Activated naive CD8-positive, alpha-beta T cell treated with anti-CD3 and anti-CD28 coated beads, Interleukin-2, amount 50 U/mL, for 16 hours (primary cell): ENCODE data around the gene NIFK.
"Not testable (repeated sequence)": the region's sequence is repeated elsewhere in the genome, so short reads cannot be mapped to it uniquely, and the experiment has no call there.

Source experiments
- DNase-seq: peaks from one replicate; pipeline ENCODE4 v3.0.0-alpha.2; 2020; ENCODE audit warnings: low read depth, low spot score

The NIFK gene

DNA sequence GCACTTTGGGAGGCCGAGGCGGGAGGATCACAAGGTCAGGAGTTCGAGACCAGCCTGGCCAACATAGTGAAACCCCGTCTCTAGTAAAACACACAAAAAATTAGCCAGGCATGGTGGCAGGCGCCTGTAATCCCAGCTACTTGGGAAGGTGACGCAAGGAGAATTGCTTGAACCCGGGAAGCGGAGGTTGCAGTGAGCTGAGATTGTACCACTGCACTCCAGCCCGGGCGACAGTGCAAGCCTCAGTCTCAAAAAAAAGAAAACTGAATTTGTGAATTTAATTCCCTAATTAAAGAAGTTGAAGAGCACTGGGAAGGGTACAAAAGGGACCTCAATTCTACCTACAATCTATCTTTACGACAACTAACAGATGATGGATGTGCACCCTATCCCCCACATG is 2.1 kb downstream of the NIFK start:
- not testable (repeated sequence) for DNase-seq

DNA sequence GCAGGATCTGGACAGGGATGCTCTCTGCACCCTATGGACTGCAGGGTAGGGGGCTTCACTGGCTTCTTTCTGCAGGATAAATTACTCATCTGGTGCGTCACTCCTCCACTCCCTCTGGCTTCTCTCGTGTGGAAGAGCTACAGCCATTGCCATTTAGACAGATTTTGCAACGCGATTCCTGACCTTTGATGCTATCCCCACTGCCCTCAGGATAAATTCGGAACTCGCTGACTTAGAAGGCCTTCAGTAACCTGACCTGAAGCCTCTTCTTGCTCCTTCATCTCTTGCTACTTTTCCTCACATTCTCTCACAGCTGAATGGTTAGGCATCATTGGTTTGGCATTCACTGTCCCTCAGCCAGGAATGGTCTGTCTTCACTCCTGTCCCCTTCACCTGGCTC is 5.3 kb downstream of the NIFK start:
- no peak for DNase-seq

DNA sequence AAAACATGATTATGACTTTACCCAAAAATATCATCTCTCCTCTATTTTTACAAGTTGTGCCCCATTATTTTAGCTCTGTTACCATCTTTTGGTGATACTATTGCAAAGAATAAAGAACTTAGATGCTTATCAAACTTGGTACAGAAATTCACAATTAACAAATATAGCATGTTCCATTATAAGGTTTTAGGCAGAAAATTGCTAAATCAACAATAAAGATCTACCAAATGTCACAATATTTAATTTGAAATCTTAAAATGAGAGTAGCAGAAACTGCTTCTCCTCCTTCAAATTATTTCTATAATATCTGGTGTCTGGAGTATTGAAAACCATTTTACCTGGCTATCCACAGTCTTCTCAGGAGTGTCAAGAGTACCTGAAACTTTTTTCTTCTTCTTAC is 8.7 kb downstream of the NIFK start:
- no peak for DNase-seq

DNA sequence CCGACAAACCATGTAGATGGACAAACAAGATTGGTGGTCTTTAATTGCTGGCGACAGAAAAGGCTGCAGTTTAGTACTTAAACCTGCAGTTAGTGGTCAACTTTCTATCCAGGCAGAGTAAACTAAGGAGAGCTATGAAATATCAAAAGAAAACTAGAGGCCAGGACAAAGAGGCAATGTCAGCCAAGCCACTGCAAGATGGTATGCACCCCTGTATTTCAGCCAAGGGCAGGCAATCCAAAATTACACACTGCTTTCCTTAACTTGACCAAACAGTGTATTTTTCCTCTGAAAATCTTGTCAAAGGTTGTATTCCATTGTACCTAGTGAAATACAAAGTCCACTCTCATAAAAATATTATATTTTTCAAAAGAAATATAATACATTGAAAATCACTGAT is 9.3 kb downstream of the NIFK start:
- DNase-seq, result no peak

DNA sequence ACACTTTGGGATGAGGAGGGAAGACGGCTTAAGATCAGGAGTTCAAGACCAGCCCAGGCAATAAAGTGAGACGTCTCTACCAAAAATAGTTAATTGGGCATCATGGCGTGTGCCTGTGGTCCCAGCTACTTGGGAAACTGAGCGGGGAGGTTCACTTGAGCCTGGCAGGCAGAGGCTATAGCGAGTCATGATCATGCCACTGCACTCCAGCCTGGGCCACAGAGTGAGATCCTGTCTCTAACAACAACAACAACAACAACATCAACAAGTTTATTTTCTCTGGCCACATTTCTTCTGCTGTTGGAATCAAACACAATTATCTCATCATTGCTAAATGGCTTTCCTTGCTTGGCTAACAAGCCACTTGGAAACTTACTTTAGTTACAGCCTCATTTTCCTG is 13.4 kb downstream of the NIFK start:
- DNase-seq, result no peak

DNA sequence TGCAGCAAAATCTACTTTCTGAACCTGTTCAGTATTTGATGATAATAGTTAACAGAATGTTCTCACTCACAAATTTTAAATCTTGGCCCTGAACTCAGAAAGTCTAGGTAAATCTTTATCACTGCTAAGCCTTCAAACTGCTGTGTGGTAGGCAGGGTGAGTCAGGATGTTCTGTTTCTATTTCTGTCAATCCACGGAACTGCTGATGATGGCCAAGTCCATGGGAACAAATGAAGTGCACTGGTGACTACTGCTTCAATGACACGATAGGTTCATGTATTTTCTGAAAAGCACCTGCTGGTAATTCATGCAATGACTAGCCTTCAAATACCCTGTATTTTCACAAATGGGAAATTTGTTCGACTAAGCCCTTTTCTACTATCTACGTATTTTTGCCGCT is 14.2 kb downstream of the NIFK start:
- no peak for DNase-seq

DNA sequence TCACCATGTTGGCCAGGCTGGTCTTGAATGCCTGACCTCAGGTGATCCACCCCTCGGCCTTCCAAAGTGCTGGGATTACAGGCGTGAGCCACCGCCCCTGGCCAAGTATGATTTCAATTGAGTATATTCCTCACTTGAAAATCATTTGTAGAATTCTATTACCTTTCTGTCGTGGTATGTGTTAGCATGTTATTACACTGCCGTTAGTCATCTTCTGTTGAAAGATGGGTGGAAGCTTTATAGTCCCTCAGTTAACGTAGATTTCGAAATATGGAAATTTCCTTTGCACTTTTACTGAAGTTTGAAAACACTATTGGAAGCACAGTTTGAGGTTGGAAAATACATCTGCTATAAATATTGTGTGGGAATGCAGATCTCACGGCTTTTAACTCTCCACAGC is 14.7 kb downstream of the NIFK start:
- DNase-seq, result no peak

DNA sequence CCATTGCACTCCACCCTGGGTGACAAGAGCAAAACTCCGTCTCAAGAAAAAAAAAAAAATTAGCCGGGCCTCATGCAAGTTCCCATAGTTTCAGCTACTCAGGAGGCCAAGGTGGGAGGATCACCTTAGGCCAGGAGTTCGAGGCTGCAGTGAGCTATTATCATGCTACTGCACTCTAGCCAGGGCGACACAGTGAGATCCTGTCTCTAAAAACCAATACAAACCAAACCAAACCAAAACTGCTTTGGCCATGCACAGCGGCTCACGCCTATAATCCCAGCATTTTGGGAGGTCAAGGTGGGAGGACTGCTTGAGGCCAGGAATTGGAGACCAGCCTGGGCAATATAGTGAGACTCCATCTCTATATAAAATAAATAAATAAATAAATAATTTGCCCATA is 19.1 kb downstream of the NIFK start:
- no peak for DNase-seq

DNA sequence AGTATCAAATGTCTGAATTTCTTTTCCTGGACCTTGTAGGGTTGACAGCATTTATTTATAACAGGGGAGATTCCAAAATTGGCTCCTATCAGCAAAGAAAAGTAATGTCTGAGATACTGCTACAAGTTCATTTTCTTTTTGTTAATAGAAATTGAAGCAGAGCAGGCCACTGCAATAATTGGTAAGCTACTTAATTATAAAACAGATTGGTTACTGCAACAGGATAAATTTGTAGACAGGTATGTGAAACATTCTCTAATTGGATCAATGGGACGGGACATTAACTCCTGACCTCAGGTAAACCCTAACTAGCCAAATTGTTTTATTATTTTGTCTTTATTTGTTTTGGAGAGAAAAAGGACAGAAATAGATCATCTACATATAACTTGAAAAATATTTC is 20.5 kb downstream of the NIFK start:
- DNase-seq, result no peak

DNA sequence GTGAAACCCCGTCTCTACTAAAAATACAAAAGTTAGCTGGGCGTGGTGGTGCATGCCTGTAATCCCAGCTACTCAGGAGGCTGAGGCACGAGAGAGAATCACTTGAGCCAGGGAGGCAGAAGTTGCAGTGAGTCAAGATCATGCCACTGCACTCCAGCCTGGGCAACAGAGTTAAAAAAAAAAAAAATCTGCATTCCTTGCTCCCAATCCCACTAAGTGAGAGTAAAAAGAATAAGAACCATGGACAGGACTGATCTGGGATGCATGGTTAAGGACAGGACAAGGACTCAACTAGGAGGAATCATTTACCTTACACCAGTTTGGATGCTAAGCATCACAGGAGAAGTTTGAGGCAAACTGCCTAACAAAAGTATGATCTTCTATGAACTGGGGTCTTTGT is 25.2 kb downstream of the NIFK start:
- not testable (repeated sequence) for DNase-seq

DNA sequence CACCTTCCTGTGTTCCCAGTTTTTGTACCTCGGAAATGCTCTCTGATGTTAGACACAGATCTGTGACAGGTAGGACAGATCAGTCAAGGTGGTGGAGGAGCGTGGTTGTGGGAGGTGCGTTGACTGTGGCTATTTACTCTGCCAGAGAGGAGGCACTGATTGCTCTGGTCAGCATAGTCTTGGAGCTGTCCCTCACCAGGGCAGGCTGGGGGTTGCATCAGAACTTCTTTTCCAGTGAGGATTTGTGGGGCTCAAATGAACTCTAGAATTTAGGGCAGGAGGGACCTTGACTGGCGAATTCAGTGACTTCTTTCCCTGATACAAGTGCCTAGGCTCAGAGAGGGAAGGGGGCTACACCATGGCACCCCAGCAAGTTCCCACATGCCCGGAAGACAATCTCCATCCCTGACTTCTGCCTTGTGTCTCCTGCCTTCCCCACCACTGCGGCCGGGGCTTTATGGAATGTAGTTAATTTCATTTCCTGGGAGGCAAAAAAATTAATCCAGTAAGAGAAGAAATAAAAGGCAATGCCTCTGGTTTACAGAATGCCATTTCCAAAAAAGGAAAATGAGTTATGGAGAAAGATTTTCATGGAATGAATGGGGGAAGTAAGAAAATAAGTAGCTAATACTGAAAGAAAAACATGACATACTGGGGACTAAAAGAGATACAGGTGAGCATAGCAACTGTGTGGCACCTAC is 26.1 kb downstream of the NIFK start:
- DNase-seq, result no peak

DNA sequence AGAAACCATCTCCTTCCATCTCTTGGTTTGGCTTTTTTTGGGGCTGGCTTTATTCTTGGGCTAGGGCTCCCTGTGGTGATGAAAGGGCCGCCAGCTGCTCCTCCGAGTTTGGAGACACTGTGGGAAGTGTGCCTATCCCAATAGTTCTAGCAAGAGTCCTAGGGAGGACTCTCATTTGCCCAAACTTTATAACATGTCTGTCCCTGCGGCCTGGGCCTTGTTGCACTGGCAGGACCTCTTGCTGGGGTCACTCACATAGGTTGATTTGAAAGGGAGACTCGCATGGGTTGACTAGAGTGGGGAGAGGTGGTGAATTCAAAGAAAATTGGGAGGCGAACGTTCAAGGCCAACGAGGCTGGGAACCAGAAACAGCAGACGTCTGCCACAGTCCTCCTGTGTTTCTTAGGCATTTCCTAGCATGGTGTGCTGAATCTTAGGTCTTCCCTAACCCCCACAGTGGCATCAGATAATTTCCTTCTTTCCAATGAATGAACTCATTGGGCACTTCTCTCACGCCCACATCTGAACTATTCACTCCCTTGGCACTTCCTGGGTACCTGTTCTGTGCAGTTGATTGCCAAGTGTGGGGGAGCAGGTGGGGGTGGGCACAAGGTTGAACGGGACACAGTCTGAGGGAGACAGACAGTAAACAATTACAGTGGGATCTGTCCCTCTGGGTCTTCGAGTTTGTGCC is 26.8 kb downstream of the NIFK start:
- DNase-seq, result no peak

DNA sequence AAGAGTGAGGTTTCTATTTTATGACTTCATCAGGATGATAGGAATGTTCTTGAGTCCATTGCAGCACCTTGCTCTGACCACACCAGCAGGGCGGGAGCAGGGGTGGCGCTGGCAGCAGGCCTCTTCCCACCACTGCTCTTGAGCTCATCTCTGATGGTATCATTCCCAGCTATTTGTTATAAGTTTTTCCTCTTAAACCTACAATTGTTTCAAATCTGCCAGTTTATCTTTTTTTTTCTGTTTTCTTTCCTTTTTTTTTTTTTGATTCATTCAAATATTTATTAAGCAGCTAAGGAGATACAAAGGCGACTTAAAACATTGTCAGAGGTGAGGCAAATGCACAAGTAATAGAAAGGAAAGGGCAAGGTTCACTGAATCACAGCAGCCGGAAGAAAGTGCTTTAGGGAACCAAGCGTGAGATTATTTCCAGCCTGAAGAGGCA is 28.7 kb downstream of the NIFK start:
- DNase-seq, result no peak

DNA sequence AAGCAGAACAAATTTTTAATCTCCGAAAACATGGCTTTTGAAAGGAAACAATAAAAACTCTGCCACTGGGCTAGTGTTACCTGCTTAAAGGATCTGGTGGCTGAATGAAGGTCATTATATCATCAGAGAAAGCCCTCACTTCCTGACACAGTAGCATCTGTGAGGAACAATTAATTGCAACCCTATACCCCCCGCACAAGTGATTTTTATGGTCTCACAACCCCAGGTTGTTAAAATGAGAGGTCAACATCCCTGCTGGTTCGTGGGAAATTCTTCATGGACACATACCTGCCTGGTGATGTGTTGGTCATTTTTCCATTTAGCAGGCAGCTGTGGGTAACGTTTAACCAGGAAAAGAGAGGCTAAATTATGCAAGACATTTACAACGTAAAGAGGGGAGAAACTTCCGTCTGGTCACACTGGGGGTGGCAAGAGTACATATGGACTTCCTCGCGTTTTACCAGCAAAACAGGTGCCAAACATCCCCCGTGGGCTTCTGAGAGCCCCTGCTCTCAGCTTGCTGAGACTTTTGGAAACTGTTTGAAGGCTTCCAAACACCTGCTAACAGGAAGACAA is 29.2 kb downstream of the NIFK start:
- no peak for DNase-seq

DNA sequence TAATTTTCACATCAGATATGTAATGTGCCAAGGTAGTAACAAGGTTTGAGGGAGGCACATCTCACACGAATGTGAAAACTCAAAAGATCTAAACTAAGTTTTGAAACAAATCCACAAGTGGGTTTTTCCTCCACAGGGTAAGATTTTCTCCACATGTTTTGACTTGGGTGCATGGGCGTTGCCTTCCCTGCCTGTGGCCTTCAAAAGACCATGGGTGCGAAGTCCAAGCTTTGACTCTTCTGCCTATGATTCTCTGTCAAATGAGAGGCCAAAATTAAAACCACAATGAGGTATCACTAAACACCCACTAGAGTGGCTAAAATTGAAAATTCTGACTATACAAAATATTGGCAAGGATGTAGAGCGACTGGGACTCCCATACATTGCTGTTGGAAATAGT is 30.7 kb downstream of the NIFK start:
- no peak for DNase-seq

DNA sequence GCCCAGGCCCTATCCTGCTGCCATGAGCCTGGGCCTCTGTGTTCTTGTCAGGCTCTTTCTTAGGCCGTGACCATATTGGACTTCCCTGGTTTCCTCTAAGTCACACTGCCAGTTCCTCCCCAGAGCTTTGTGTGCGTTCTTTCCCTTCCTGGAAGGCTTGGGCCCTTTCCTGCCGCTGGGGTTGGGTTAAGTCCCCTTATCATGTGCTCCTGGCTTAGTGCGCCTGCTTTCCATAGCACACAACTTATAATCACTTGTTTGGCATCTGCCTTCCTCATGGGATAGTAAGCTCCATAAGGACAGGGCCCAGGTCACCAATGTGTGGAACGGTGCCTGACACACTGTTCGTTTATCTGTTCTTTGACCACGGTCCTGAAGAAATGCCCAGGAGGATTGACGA is 31.3 kb downstream of the NIFK start:
- DNase-seq, result no peak

DNA sequence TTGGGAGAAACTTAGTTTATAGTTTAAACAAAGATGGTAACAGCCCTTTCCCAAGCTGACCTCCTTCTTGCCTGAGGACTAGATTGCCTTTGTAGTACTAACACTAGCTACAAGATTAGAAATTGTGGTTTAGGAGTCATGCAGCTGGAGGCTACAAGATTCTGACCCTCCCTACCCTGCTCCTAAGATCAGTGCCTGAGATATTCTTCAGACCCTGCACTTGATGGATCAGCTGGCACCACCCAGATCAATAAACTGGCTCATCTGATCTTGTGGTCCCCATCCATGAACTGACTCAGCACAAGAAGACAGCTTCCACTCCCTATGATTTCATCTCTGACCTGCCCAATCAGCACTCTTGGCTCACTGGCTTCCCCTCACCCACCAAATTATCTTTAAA is 34.9 kb downstream of the NIFK start:
- not testable (repeated sequence) for DNase-seq

DNA sequence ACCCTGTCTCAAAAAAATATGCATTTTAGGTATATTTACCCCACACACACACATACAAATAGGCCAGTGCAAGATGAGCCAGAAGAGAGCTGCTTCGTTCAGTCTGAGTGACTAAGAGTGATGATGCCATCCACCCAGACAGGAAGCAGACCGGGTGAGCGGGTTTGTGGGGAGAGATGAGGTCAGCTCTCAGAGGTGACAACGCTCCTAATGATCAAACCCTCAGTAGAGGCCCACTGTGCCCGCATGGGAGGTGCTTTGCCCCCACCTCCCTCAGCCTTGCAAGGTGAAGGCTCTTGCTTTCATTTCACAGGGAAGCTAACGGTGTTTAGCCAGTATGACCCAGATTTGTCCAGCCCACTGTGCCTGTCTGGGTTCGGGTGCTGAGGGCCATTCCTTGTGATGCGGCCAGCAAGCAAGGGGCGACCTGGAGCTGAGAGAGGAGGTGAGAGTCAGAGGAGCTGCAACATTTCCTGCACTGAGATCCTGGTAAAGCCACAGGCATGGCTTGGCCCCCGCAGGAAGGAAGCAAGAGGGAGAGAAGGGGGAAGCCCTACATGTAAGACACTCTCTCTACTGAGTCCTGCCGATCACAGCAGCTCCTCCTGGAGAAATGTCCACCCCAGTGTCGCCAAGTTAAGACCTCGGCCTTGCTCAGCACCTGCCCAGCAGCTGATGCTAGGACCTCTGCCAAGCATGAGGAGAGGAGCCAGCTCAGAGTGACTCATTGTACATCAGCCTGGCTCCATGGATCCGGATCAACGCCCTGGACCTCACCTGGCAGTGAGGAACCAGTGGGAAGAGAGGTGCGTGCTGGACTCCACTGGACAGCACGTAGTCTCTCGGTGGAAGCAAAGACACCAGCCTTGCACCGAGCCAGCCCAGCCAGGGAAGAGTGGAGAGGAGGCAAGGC is 37.0 kb downstream of the NIFK start:
- DNase-seq, result peak; percentile 56

DNA sequence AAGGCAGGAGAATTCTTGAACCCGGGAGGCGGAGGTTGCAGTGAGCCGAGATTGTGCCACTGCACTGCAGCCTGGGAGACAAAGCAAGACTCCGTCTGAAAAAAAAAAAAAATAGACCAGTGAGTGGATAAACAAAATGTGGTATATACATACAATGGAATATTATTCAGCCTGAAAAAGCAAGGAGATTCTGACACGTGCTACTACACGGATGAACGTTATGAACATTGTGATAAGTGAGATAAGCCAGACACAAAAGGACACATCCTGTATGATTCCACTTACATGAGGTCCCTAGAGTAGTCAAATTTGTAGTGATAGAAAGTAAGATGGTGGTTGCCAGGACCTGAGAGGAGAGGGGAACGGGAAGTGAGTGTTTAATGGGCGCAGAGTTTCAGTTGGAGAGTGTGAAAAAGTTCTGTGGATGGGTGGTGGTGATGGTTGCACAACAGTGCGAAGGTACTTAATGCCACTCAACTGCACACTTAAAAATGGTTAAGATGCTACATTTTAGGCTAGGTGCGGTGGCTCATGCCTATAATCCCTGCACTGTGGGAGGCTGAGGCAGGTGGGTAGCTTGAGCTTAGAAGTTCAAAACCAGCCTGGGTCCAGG is 38.3 kb downstream of the NIFK start:
- DNase-seq, result no peak

DNA sequence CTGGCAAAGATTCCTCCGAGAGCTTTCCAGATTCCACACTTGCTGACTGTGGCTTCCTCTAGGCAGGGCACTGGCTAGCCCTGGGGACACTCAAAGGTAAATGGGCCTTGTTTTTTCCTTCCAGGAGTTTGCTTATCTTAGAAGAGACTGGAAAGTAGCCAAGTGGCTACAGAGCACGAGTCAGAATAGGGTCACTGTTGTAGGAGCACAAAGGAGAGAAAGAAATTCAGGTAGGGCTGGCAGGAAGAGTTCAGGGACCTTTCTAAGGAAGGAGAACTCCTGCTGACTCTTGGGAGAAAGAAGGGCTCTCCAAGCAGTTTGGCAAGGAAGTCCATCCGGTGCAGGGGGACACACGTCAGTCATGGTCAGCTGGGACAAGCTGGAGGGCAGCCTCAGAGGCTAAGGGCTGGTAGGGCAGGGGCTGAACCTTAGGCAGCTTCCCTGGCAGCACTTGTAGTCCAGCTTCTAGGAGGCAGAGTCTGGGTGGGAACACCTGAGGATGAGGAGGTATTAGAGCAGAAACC is 39.5 kb downstream of the NIFK start:
- no peak for DNase-seq

DNA sequence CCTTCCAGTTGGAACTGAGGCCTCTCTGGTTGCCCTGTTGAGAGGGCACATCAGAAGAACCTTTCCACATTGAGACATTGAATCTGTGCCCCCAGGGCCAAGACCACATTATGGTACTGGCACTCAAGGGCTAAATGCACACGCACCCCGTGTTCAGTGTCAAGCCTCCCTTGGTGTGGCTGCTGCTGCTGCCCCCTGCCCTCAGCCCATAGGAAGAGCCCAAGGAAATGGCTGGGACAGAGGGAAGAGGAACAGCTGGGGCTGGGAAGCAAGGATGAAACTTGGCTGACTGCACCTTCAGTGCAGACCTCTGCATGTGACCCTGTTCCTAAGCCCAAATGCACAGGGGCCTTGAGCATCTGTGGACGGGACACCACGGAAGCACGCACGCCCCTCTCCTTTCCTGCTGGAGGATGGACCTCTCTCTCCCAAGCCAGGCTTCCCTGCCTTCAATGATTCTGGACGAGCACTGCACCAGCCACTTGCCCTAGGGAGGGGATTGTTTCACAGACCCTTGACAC is 40.2 kb downstream of the NIFK start:
- DNase-seq, result no peak
